HG02610 (cell line): ENCODE results near the gene PPP1R15B.

Source experiments
- ATAC-seq: cut with Tn5 transposase; IDR thresholded peaks from one replicate; pipeline ENCODE4 v1.9.1; 2021; ENCODE audit warnings: mild to moderate bottlenecking, moderate library complexity; ENCODE audit not compliant: unreplicated experiment

PPP1R15B gene

GRCh38 chr1:204445860-204446412, 34.3 kb upstream of the PPP1R15B start:
- ATAC-seq: peak; percentile 10

GRCh38 chr1:204443871-204444581, 32.4 kb upstream of the PPP1R15B start:
- ATAC-seq: no peak

- ATAC-seq: no peak
Observed at GRCh38 chr1:204443260-204443619, 31.6 kb upstream of the PPP1R15B start.

- no peak for ATAC-seq
Observed at GRCh38 chr1:204442376-204443259, 31.0 kb upstream of the PPP1R15B start.

GRCh38 chr1:204441558-204441957, 29.9 kb upstream of the PPP1R15B start:
- ATAC-seq: no peak

GRCh38 chr1:204439621-204440375, 28.2 kb upstream of the PPP1R15B start:
- ATAC-seq: no peak

- no peak for ATAC-seq
Observed at GRCh38 chr1:204438628-204439027, 27.0 kb upstream of the PPP1R15B start.

- ATAC-seq: no peak
Observed at GRCh38 chr1:204437796-204438570, 26.4 kb upstream of the PPP1R15B start.

GRCh38 chr1:204435872-204436271, 24.3 kb upstream of the PPP1R15B start:
- no peak for ATAC-seq

- ATAC-seq: no peak
Observed at GRCh38 chr1:204435381-204435831, 23.8 kb upstream of the PPP1R15B start.

- ATAC-seq: no peak
Observed at GRCh38 chr1:204434116-204434755, 22.6 kb upstream of the PPP1R15B start.

- no peak for ATAC-seq
Observed at GRCh38 chr1:204432708-204433107, 21.1 kb upstream of the PPP1R15B start.

GRCh38 chr1:204431310-204432184, 19.9 kb upstream of the PPP1R15B start:
- no peak for ATAC-seq

GRCh38 chr1:204429746-204430145, 18.1 kb upstream of the PPP1R15B start:
- ATAC-seq: no peak

- no peak for ATAC-seq
Observed at GRCh38 chr1:204426971-204427701, 15.5 kb upstream of the PPP1R15B start.

GRCh38 chr1:204426474-204426873, 14.9 kb upstream of the PPP1R15B start:
- ATAC-seq: no peak

- no peak for ATAC-seq
Observed at GRCh38 chr1:204426035-204426436, 14.4 kb upstream of the PPP1R15B start.

- ATAC-seq: no peak
Observed at GRCh38 chr1:204424621-204425020, 13.0 kb upstream of the PPP1R15B start.
